NCI-H774 (cell line): ENCODE data around the gene LIMCH1.
A peak's percentile ranks its signal among the peaks of the same experiment; 100 is the strongest.

Source experiments
- DNase-seq: peaks from one replicate; lab custom pipeline; 2025; lab: John Stamatoyannopoulos, UW

The LIMCH1 gene

DNA sequence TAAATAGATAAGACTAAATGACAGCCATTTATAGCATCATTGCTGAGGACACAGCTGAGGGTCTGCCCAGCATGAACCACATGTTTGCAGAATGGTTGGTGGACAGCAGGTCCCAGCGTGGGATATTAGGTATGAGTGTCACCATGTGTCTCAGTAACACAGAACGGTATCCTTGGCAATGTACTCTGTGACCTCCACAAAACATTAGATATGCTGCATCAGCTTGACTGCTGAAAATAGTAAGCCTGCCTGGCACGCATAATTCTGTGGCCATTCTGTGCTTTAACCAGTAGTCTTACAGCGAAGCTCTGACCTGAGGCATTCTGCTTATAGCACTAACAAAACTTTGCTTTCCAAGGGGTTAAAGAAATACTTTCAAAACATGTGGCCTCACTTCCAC is 32.0 kb downstream of the LIMCH1 start:
- no peak for DNase-seq

DNA sequence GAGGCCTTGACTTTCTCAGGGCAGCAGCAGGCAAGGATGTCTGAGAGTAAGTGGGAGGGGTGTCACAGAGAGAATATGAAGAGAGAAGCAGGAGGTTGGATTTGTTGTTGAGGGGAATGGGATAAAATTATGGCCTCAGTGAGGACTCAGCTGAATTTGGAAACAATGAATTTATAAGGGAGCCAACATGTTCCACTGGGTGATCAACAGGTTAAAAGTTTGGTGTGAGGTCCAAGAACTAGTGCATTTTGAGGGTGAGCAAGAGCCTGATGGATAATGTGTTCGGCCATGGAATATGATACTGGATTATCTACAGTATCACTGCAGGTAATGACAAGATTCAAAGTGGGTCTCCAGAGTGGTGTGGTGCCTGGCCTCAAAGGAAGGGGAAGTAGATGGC is 33.5 kb downstream of the LIMCH1 start:
- no peak for DNase-seq

DNA sequence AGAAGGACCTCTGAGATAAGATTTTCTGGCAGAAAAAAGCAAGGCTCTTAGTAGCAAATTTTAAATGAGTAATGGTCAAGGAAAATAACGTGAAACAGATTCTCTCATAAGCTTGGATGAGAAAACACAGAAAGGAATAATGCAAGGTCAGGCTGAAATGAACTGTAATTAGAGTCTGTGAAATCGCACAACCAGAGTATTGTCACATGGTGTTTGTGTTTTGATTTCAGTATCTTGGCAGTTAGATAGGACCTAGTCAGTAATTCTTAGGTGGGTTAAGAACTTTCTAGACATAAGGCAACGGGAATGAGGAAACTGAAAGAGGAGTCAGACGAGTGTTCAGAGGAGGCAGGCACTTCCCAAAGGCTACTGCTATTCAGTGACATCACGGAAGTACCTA is 34.6 kb downstream of the LIMCH1 start:
- no peak for DNase-seq

DNA sequence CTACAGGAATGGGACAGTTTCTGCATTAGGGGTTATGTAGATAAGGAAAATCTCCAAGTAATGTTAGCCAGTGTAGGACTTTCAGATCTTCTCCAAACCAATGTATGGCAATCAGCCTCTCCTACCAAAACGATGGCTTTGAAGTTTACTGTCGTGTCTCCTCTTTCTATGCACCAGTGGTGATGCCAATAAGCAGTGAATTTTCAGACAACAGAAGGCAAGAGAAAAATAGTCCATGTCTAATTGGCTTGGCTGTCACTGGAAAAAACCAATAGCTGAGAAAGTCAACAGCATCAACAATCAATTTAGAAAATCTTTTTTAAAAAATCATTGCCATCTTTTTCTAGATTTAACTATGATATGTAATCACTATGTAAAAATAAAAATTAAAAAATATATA is 35.0 kb downstream of the LIMCH1 start:
- no peak for DNase-seq

DNA sequence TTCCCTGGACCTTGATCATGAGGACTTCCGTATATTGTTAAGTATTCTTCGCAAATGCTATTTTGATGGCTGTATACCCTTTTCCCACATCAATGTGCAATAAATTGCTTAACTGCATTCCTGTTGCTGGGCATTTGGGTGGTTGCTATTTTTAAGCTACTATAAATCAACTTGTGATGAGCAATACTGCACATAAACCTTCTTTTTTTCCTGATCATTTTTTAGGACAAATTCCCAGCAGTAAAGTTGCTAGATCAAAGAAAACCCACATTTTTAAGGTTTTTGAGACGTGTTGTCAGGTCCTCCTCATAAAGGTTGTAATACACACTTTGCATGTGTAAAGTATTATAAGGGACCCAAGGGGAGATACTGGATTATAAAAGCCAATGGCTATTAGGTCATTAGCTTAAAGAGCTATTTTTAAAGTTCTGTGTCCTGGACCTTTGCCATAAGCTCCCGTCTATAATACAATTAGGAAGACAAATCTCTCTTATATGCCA is 35.6 kb downstream of the LIMCH1 start:
- no peak for DNase-seq

DNA sequence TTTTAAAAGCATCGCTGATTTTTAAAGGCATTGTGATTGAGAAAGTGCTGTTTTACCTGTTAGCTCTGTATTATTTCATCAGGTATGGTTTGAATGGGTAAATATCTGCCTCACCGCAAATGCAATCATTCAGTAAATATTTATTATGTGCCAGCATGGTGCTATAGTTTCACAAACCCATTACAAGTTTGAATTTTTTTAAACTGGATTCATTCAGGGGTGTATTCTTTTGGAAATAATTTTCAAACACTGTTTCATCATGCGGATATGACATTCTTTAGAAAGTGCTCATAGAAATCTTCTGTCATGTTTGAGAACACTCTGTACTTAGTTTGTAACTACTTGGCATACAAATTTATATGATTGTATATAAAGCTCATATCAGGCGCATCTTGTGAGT is 37.2 kb downstream of the LIMCH1 start:
- no peak for DNase-seq

DNA sequence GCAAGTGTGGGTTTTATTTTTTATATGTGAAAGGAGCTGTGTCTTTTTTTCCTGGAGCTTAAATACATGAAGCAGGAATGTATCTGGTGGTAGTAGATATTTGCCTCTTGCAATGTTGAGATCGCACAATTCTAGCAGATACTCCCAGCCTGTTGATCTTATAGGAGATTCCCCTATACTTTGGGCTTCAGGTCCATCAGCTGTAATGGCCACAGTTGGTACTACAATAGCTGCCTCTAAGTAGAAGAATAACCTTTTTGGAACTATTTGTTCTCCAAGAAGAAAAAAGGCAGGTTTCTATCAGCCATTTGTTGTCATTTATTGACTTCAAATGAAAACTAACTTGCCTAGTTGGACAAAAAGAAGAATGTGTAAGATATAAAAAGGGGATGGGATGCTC is 37.7 kb downstream of the LIMCH1 start:
- DNase-seq, result no peak

DNA sequence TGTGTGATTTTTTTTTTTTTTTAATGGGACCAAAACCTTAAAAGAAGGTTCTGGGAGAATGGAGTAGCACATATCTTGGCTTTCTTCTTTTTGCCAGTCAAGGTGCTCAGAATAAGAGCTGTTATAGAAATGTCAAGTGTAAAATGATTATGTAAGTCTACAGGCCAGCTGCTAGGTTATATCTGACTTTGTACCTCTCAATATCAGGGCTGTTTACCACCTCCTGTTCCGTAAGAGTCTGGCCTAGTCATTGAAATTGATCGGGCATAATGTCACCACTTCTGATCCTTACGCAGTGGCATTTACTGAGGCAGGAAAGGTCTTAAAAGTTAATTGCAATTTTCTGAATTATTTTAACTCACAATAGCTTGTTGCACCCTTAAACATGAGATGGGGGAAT is 41.1 kb downstream of the LIMCH1 start:
- DNase-seq, result no peak

DNA sequence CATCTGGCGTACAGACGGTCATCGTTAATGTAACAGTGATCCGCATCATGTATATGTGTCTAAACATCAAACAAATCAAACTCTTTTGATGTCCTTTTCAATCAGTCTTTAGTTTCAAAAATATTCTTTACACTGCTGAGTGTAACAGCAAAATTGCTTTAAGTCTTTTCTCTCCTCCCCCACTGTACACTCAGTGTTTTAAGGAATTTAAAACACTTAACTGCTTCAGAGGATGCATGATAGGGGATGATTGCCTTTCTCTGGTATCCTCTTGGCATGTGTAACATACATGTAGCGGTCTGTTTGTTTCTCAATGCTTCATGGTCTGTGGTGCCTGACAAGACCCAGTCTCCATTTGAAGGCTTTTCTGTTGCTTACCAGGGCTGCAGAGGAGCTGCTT is 41.6 kb downstream of the LIMCH1 start:
- DNase-seq, result no peak

DNA sequence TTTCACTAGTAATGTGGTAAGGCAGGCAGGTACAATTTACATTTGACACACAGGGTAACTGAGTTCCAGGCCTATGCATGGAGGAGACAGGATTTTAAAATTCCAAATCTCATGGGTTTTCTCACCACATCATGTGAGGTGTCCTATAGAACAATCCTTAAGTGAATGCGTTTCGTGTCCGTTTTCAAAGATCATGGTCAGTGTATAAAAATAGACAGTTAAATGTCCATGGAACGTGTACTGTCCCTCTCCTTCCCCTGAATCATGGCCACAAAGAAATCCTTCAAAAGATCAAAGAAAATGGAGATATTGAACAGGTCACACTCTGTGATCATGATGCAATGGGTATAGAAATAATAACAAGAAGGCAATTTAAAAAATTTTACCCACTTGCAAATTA is 42.0 kb downstream of the LIMCH1 start:
- no peak for DNase-seq

DNA sequence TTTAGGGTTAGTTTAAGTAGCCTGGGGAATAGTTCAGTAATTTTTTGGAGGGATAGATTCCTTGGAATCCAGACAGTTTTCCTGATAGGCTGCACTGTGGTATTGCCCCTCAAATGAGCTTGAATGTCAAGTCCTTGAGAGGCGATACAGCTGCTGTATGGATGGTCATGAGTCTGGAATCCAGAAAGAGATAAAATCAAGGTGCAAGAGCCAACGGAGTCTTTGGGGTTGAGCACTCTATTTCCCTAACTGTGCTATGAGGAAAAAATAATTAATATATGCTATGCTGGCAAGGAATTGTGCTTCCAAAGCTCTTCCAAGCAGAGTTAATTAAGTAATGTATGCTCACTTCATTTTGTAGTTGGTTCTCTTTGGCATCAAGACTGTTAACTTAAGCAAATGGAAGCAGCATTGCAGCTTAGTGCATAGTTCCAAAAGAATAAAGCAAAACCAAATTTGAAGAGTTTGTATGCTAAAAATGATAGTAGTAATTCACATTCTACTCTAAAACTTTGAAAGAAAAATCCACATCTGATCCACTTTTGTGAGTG is 48.8 kb downstream of the LIMCH1 start:
- DNase-seq, result no peak

DNA sequence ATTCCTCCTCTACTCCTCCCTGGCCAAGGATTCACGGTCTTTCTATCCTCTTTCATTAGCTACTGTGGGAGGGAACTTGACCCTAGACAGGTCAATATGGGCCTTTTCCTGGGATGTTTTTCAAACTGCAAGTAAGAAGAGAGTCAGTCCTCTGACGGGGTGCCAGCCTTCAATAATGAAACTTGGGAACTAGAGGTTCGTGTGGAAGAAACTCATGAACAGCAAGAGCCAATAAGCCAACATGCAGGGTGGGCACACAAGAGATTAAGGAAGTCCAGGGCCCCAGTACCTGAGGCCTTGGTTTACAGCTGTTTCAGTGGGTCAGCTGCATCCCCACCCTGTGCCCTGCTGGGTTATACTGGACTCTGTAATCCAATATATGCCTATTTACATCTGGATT is 49.3 kb downstream of the LIMCH1 start:
- no peak for DNase-seq

DNA sequence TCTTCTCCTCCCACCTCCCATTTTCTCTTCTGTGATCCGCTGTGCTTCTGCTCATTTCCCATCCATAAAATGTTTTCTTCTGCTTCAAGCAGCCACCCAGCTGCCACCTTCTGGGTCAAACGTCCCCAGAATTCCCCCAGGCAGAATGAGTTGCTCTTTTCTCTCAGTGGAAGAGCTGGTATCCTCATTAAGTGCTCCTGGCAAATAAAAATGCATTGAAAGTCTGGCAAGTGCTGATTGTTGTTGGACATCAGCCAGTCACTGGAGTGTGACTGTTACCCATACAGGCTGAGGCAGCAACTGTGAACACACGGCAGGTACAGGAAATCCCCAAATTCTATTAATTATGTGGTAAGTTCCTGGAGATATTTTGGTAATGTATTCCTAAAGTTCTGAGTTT is 52.6 kb downstream of the LIMCH1 start:
- DNase-seq, result peak; percentile 74

DNA sequence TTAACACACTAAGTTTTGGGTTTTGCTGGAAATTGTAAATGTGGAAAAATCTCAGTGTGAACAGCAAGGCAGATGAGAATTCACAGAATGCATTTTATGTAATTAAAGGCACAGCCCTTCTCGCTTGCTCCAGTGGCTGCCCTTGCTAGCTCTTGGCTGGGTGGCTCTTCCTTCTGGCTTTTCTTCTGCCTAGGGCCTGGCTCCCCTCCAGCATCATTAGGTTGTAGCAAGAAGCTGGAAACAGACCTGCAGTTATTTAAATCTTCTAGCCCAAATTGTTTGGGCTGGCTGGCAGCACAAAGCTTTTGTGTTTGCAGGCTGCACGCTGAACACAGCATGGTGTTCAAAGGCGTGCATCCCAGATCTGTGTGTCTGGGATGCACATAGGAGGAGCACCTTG is 56.5 kb downstream of the LIMCH1 start:
- DNase-seq, result no peak

DNA sequence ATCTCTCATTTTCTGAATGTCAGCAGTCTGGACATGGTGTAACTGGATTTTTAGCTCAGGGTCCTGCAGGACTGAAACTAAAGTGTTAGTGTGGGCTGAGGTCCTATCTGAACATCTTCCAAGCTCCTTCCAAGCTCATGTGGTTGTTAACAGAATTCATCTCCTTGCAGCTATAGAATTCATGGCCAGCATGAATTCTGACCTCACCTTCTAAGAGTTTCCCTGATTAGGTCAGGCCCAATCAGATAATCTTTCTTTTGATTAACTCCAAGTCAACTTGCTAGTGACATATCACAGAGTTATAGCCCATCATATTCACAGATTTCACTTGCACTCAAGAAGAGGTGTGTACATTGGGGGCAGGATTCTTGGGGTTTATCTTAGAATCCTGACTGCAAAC is 59.5 kb downstream of the LIMCH1 start:
- no peak for DNase-seq

DNA sequence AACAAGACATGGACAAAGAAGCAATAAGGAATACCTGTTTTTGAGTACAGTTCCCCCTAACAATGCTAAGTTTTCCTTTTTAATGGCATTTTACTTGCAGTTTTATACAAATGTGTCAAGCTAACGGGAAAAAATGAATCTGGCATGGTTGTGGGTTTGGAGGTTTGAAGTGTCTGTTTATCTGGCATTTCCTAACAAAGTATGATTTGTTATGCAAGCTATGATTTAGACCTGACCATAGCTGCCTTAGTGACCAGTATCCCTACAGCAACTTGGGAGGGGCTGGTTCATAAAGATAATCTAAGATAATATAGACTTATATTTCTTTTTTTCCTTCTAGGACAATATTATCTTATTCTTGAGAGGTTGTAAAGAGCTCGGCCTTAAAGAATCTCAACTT is 60.6 kb downstream of the LIMCH1 start:
- DNase-seq, result no peak

DNA sequence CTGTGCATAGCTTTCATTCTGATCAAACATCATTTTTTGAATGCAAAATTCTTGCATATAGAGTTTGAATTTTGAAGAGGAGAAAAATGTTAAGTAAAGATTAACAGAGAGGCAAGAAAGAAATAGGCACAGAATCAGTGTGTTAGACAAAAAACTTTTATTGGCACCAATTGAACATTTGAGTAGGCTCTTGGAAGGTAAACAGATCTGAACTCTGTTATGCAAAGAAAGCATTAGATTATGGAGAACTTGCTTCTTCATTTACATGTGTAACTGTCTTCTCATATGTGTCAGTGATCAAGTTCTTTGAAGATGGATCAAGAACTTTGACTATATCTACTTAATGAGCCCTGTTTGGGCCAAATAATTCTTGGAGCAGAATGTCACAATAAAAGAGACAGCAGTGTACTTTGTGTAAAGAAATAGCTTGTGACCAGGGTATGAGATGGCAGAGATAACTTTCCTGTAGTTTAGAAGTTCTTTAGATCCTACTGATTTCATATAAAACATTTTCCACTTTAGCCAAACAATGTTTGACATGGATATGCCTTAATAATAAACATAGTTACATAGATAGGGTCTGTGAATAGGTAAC is 61.3 kb downstream of the LIMCH1 start:
- no peak for DNase-seq

DNA sequence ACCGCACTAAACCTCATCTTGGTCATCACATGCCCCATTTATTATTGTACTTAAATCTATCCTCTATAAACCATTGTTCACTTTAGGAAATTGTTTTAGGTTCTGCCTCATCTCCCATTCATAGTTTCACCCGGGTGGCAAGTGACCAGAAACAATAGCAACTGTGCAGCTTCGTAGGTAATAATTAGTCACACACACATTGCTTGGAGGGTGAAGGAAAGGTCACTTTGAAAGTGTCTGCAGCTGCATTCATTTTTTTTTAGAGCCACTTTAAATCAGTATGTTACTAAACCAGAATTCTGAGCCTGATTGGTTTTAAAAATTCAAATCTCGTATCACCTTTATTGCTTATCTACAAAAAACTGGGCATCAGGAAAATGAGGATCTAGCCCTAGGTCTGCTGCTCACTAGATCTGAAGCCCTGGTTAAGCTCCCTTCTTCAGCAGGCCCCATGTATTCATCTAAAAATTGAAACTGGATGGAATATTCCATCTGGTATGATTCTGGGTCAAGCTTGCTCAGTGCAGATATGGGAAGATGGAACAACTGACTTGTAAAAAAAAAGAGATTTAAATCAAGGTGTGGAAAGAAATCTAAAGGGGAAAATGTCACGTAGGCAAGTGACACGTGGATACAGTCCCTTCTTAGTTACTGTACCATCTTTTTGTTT is 62.4 kb downstream of the LIMCH1 start:
- DNase-seq, result peak; percentile 15

DNA sequence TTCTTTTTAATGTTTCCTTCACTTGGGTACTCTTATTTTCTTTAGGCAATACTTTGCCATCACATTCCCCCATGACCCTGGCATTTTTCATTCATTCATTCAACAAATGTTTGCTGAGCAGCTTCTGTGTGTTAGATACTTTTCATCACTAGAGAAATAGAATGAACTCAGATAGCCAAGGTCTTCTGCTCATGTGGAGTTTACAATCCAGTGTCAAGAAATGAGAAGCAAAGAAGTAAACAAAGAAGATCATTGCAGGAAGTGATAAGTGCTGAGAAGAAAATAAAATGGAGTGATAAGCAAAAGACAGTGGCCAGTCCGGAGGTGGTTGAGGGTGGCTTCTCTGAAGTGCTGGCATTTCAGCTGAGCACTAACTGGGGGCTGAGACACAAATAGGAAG is 63.1 kb downstream of the LIMCH1 start:
- no peak for DNase-seq

DNA sequence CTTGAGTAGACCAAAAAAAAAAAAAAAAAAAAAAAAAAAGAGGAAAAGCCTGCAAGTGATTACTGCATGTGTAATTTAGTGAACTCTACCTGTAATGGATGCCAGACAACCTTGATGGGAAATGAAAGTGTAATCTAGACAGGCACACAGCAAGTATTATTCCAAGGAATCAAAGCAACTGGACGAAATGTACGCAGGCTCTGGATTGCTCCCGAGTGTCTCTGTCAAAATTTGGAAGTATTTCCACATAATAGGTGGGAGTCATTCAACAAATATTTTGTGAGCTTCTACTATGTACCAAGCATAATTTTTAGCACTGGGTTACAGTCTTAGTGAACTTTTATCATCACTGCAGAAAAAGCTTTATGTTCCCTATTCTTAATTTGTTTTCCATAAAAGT is 64.2 kb downstream of the LIMCH1 start:
- DNase-seq, result no peak

DNA sequence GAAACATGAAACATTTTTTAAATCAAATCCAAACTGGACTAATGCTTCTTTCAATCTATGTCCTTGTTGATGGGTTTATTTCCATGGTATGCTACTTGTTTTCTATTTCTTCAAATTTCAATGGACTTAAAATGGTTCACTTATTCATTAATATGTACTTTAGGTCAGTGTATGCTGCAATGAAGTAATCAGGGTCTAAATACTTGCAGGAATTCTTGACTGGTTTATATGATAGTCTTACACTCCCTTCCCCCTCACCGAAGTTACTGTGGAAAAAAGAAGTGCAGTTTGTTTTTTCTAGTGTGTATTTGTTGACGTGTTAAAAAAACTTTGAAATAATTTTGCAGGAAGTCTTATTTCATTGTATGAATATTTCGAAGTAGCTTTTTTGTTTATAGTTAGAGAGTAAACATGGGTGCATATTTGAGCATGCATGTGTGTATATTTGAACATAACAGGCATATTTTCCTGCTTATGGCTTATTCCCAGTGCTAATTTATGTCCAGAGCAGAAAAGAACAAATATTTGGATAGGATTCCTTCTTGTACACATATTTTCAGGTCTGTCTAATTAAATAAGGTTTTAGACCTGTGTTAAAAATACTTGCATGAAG is 65.0 kb downstream of the LIMCH1 start:
- DNase-seq, result no peak

DNA sequence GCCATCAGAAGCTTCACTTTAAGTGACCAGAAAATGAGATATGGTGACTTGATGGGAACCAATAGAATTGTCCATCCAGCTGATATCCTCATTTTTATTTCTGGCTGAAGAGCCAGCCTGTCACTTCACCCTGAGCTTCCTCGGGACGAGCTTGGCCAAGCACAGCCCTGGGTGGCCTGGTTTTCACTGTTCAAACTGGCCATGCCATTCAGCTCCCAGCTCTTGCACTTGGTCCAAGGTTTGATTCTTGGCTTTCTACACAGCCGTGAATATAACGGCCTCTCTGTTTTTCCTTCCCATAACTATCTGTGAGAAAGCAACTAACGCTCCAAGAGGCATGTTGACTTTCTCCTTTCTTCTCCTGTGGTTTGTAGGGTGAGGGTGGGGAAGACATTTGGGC is 71.9 kb downstream of the LIMCH1 start:
- DNase-seq, result no peak

DNA sequence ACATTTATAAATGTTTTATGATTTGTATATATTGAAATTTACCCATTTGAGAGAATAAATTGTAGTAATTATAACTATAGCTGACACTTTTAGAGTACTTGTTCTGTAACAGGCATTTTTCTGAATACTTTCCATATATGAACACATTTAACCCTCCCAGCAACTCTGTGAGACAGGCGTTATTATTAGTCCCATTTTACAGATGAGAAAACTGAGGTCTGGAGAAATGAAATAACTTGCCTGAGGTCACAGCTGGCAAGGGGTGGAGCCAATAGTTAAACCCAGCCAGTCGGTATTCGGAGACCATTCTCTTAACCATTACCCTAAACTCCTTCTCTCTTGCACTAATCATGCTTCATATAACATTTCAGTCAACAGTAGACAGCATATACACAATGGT is 72.5 kb downstream of the LIMCH1 start:
- DNase-seq, result no peak
